Fibroblast of pulmonary artery (primary cell): ENCODE data around the gene FBXW11.
"Not testable (repeated sequence)": the region's sequence is repeated elsewhere in the genome, so short reads cannot be mapped to it uniquely, and the experiment has no call there.

Experiments used
- DNase-seq: peaks from one replicate; pipeline ENCODE4 v3.0.0-alpha.2; 2010; ENCODE audit warnings: low read depth
- H3K4me3 ChIP-seq: replicated peaks from 2 replicates; pipeline ENCODE4 v1.5.1; 2011; ENCODE audit warnings: low read depth, mild to moderate bottlenecking, control low read depth, low read length, moderate library complexity
- CTCF ChIP-seq: IDR thresholded peaks from 2 replicates; pipeline ENCODE4 v1.5.1; 2011; ENCODE audit warnings: mild to moderate bottlenecking, control low read depth, low read length, inconsistent platforms; ENCODE audit errors: missing control alignments

Gene FBXW11

GRCh38 chr5:171937351-171937750, 69.1 kb downstream of the FBXW11 start:
- H3K4me3 ChIP-seq, result no peak overlapping the region
- no peak for DNase-seq
- no peak for TF ChIP-seq CTCF

GRCh38 chr5:171934586-171934985, 71.9 kb downstream of the FBXW11 start:
- DNase-seq, result no peak
- no peak for TF ChIP-seq CTCF
- H3K4me3 ChIP-seq, result no peak overlapping the region

GRCh38 chr5:171931163-171931562, 75.3 kb downstream of the FBXW11 start:
- no peak for TF ChIP-seq CTCF
- DNase-seq, result no peak
- H3K4me3 ChIP-seq, result no peak overlapping the region

GRCh38 chr5:171927345-171927941, 79.0 kb downstream of the FBXW11 start:
- peak; percentile 53 for TF ChIP-seq CTCF
- H3K4me3 ChIP-seq, result no peak overlapping the region
- peak; percentile 31 for DNase-seq

GRCh38 chr5:171926311-171926710, 80.1 kb downstream of the FBXW11 start:
- TF ChIP-seq CTCF, result no peak
- no peak for DNase-seq
- no peak overlapping the region for H3K4me3 ChIP-seq

- TF ChIP-seq CTCF, result no peak
- DNase-seq, result no peak
- no peak overlapping the region for H3K4me3 ChIP-seq
Observed at GRCh38 chr5:171924493-171925122, 81.8 kb downstream of the FBXW11 start.

- H3K4me3 ChIP-seq, result no peak overlapping the region
- DNase-seq, result no peak
- no peak for TF ChIP-seq CTCF
Observed at GRCh38 chr5:171920765-171921391, 85.6 kb downstream of the FBXW11 start.

GRCh38 chr5:171915700-171916099, 90.7 kb downstream of the FBXW11 start:
- DNase-seq, H3K4me3 ChIP-seq: not testable (repeated sequence)
